GM12872 (cell line): ENCODE data around the gene MEST.

Experiments
- TF ChIP-seq, protein P1 (sequence below): IDR thresholded peaks from 3 replicates; pipeline ENCODE4 v1.5.1; 2011; ENCODE audit warnings: low read depth, mild to moderate bottlenecking, low read length, moderate library complexity; ENCODE audit not compliant: insufficient read depth

Gene MEST

DNA sequence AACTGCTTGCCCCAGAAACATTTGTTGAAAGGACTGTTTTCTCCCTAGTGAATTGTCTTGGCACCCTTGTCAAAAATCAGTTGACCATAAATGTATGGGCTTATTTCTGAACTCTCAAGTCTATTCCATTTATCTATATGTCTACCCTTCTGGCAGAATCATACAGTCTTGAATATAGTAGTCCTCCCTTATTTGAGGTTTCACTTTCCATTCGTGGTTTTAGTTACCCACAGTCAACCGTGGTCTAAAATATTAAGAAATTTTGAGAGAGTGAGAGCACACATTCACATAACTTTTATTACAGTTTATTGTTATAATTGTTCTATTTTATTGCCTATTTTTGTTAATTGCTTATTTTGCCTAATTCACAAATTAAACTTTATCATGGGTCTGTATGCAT lies 33.6 kb upstream of the MEST start:
- TF ChIP-seq, protein P1, sequence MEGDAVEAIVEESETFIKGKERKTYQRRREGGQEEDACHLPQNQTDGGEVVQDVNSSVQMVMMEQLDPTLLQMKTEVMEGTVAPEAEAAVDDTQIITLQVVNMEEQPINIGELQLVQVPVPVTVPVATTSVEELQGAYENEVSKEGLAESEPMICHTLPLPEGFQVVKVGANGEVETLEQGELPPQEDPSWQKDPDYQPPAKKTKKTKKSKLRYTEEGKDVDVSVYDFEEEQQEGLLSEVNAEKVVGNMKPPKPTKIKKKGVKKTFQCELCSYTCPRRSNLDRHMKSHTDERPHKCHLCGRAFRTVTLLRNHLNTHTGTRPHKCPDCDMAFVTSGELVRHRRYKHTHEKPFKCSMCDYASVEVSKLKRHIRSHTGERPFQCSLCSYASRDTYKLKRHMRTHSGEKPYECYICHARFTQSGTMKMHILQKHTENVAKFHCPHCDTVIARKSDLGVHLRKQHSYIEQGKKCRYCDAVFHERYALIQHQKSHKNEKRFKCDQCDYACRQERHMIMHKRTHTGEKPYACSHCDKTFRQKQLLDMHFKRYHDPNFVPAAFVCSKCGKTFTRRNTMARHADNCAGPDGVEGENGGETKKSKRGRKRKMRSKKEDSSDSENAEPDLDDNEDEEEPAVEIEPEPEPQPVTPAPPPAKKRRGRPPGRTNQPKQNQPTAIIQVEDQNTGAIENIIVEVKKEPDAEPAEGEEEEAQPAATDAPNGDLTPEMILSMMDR, result no peak

DNA sequence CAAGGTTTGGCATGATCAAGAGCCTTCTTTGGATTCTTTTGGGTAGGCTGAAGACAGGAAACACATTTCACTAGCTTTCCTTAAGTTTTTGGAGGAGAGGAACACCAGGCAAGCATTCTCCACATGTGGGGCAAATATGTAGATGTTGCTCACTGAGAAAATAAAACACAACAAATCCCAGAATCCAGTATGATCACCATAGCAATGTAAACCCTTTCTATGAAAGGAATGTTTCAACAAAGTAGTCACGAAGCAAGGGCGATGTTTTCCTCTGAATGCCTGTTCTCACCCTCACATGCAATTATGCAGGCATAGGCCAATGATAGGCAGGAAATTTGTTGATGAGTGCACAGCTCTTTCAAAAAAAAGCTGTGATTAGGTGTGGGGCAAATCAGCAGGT lies 30.6 kb upstream of the MEST start:
- TF ChIP-seq, protein P1, result no peak

DNA sequence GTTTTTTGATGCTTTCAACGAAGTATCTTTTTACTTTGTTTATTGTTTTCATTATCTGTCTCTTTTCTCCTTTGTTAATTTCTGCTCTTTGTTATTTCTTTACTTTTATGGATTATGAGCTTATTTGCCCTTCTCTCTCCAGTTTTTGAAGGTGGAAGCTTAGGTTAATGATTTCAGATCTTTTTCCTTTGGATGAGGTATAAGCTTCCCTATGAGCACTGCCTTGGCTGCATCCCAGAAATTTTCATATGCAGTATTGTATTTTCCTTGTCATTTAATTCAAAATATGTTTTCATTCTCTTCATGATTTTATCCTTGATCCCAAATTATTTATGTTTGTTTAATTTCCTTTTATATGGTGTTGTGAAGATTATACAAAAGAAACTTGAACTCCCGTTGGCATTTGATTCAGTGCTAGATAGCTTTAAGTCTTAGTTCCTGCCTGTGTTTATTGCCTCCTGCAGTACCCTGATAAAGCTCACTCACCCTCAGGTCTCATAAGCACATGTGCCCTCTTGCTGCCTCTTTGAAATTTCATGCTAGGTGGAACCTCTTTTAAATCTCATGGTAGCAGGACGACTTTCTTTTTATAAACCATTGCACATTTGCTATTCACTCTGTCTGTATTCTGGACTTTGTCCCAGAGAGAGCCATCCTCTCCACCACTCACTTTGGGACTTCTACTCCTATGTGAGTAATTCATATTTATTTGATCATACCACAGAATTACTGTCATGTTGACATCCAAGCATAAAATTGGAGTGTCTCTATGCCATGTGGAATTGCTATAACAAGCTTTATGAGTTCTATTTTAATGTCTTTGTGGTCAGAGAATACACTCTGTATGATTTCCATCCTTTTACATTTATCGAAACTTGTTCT lies 28.1 kb upstream of the MEST start:
- TF ChIP-seq, protein P1, result no peak

DNA sequence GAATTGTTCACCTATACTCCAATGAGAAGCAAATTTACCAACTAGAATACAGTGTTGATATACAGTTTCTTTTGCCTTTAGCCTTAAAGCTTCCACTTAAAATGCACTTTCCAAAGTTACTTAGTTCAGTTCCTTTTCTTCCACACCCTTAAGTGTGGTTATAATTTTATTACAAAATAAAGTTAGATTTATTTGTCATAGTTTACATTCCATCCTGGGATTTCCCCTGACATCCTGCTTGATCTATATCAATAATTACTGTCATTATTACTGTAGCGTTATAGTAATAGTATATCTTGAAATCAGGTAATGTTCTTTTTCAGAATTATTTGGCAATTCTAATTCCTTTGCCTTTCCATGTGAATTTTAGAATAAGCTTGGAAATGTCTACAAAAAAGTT lies 23.3 kb upstream of the MEST start:
- TF ChIP-seq, protein P1, result no peak

DNA sequence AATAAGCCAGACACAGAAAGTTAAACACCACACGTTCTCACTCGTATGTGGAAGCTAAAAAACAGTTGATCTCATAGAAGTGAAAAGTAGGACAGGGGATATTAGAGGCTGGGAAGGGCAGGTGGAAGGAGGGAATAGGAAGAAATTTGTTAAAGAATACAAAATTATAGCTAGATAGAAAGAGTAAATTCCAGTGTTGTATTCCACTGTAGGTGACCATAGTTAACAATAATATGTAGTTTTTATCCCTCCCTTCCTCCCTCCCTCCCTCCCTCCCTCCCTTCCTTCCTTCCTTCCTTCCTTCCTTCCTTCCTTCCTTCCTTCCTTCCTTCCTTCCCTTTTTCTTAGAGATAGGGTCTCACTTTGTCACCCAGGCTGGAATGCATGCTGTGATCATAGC lies 19.9 kb upstream of the MEST start:
- TF ChIP-seq, protein P1, result no peak

DNA sequence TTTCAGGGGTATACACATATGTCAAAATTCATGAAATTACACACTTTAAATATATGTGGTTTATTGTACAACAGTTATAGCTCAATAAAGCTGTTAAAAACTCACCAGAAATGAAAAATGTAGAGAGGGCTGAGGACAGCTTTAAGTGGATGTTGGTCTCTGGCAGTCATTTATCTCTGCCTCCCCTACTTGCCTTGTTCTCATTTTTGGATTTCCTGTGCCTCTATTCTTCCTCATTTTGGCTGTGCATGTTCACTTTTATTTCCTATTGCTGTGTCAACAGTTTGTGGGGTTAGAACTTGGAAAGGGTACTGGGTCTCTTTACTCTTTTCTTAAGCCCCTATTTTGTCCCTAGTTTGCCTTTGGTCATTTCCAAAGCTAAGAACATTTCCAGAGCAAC lies 18.6 kb upstream of the MEST start:
- TF ChIP-seq, protein P1, result no peak

DNA sequence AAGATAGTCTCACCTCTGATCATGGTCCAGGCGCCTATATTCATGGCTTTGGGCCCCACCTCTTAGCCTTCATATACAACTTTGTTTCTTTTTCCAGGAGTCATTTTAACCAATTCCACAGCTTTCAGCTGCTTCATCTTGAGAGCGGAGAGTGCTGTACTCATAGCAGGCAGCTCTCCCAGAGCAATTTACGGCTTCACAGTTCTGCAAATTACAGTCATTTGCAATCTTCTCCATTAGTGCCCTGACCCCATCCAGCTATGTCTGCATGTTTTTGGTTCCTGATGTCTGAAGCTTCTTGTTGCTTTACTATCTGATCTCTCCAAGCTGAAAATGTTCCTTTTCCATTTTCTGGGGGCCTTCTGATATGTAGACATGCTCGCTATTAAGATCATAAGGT lies 18.0 kb upstream of the MEST start:
- TF ChIP-seq, protein P1, result no peak
